ENCODE results near the gene ARHGAP45.
"Not testable (repeated sequence)": the region's sequence is repeated elsewhere in the genome, so short reads cannot be mapped to it uniquely, and the experiment has no call there.

Gene ARHGAP45

GRCh38 chr19:1114728-1115127 lies 47.8 kb downstream of the ARHGAP45 start:
- not testable (repeated sequence) for DNase-seq (ENCODE audit: low read depth in 2 of 2)

- no peak for DNase-seq (ENCODE audit: low read depth in 2 of 2)
Measured at GRCh38 chr19:1115646-1116420, 48.9 kb downstream of the ARHGAP45 start.

- DNase-seq (ENCODE audit: low read depth in 2 of 2), result no peak
Measured at GRCh38 chr19:1116726-1117581, 50.0 kb downstream of the ARHGAP45 start.

GRCh38 chr19:1117654-1118053 lies 50.7 kb downstream of the ARHGAP45 start:
- DNase-seq (ENCODE audit: low read depth in 2 of 2), result no peak

GRCh38 chr19:1118999-1119398 lies 52.0 kb downstream of the ARHGAP45 start:
- no peak for DNase-seq (ENCODE audit: low read depth in 2 of 2)

- DNase-seq (ENCODE audit: low read depth in 2 of 2), result no peak
Measured at GRCh38 chr19:1119475-1120217, 52.7 kb downstream of the ARHGAP45 start.

GRCh38 chr19:1121395-1121794 lies 54.4 kb downstream of the ARHGAP45 start:
- DNase-seq (ENCODE audit: low read depth in 2 of 2), result no peak

- no peak for DNase-seq (ENCODE audit: low read depth in 2 of 2)
Measured at GRCh38 chr19:1122021-1122971, 55.3 kb downstream of the ARHGAP45 start.

- DNase-seq (ENCODE audit: low read depth in 2 of 2), result no peak
Measured at GRCh38 chr19:1122972-1123363, 56.0 kb downstream of the ARHGAP45 start.

- no peak for DNase-seq (ENCODE audit: low read depth in 2 of 2)
Measured at GRCh38 chr19:1123381-1123780, 56.4 kb downstream of the ARHGAP45 start.

GRCh38 chr19:1123885-1124677 lies 57.1 kb downstream of the ARHGAP45 start:
- no peak for DNase-seq (ENCODE audit: low read depth in 2 of 2)

GRCh38 chr19:1125601-1126467 lies 58.9 kb downstream of the ARHGAP45 start:
- DNase-seq (ENCODE audit: low read depth in 2 of 2), result no peak

- no peak for DNase-seq (ENCODE audit: low read depth in 2 of 2)
Measured at GRCh38 chr19:1126984-1127760, 60.2 kb downstream of the ARHGAP45 start.

- no peak for DNase-seq (ENCODE audit: low read depth in 2 of 2)
Measured at GRCh38 chr19:1128106-1128505, 61.1 kb downstream of the ARHGAP45 start.

GRCh38 chr19:1129084-1129483 lies 62.1 kb downstream of the ARHGAP45 start:
- not testable (repeated sequence) for DNase-seq (ENCODE audit: low read depth in 2 of 2)

- no peak for DNase-seq (ENCODE audit: low read depth in 2 of 2)
Measured at GRCh38 chr19:1129535-1129934, 62.6 kb downstream of the ARHGAP45 start.

GRCh38 chr19:1130771-1131717 lies 64.1 kb downstream of the ARHGAP45 start:
- peak; percentile 46 to 53 for DNase-seq (ENCODE audit: low read depth in 2 of 2)
